GM18519 (cell line): Measurements from ENCODE around the gene STX2.

ENCODE experiments used
- ATAC-seq: cut with Tn5 transposase; IDR thresholded peaks from one replicate; pipeline ENCODE4 v1.9.1; 2021; ENCODE audit warnings: mild to moderate bottlenecking, moderate library complexity; ENCODE audit not compliant: unreplicated experiment, low FRiP score

Gene STX2

DNA sequence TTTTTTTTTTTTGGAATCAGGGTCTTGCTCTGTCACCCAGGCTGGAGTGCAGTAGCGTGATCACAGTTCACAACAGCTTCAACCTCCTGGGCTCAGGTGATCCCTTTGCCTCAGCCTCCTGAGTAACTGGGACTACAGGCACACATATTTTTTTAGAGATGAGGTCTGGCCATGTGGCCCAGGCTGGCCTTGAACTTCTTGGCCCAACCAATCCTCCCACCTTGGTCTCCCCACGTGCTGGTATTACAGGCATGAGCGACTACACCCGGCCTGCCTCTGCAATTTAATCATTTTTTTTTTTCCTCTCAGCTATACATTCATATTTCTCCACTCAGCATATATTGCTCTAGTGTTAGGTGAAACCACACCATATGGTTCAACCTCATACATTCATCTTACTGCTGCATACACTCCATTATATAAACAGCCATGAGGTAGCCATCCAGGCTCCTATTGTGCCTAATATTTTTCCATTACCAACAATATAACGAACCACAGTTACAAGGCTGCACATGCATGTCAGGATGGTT is 7.1 kb downstream of the STX2 start:
- ATAC-seq, result no peak

- no peak for ATAC-seq
Measured at GRCh38 chr12:130831246-130831645, 7.8 kb downstream of the STX2 start.

GRCh38 chr12:130830246-130830551 is 8.9 kb downstream of the STX2 start:
- no peak for ATAC-seq

- no peak for ATAC-seq
Measured at GRCh38 chr12:130829391-130830245, 9.4 kb downstream of the STX2 start.

DNA sequence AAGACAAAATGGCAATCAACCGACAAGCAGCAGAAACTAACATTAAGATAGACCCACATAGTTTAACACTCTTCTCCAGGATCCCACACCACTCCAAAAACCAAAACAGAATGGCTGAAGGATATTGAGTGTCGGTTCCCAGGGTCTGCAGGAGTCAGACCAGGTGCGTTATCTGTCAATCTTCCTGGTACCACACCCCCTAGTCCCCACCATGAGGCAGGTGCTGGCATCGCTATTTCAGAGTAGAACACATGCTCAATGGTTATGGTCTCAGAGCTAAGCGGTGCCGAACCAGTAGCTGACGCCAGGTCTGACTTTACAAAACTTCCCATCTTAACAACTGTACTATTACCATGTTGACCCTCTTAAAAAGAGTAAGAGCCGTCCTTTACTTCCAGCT is 10.2 kb downstream of the STX2 start:
- no peak for ATAC-seq

- no peak for ATAC-seq
Measured at GRCh38 chr12:130827432-130827831, 11.6 kb downstream of the STX2 start.

DNA sequence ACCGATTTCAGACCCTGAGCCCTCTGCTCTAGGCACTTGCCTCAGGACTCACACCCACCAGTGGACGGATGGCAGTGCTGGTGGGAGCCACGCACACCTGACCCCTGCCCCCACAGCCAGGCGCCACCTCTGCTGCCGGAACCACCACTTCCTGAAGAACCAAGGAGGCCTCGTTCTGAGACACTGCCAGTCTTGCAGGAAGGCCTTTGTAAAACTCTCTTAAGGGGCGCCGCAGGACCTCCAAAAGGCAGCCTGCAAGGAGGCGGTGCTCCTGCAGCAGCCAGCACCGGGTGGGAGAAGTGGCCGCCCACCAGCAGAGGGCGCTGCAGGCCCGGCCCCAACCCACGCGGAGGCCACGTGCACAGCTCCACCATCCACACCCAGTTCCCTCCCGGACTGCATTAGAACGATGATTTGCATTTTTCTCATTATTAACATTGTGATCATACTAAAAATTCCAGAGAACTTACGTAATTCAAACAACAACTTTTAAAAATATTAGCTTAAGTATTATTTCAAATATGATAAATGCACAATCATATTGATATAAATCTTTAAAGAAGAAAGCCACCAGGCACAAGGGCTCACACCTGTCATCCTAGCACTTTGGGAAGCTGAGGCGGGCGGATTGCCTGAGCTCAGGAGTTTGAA is 12.8 kb downstream of the STX2 start:
- no peak for ATAC-seq

DNA sequence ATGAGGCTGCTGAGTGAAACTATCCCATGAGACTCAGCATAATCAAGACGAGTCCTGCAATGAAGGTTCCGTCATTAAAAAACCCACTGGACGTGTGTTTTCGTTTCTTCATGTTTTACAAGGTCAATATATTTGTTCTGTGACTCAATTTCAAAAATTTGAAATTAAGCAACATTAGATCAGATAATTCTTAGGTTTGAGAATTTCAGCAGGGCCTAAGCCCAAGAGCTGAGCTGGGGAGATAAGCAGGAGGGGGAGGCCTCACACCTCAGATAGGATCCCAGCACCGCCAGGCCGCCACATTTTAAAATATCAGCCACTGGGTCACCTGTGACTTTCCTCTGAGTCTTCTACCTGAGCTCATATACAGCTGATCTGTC is 13.3 kb downstream of the STX2 start:
- no peak for ATAC-seq

DNA sequence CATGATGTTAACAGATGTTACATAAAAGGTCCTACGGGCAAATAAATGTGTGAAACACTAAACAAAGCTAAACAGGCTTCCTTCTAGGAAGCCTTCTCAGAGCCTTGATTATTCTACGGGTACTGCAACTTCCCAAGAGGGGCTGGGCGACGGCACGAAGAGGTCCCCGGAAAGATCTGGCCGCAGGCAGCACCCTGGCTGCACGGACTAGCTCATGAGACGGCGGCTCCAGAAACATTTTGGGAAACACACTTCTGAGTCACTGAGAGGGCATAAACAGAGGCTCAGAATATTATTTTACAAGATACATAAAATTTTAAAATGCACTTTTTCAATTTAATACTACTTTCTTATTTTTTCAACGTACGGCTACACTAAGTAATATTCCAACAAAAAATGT is 19.4 kb downstream of the STX2 start:
- no peak for ATAC-seq

DNA sequence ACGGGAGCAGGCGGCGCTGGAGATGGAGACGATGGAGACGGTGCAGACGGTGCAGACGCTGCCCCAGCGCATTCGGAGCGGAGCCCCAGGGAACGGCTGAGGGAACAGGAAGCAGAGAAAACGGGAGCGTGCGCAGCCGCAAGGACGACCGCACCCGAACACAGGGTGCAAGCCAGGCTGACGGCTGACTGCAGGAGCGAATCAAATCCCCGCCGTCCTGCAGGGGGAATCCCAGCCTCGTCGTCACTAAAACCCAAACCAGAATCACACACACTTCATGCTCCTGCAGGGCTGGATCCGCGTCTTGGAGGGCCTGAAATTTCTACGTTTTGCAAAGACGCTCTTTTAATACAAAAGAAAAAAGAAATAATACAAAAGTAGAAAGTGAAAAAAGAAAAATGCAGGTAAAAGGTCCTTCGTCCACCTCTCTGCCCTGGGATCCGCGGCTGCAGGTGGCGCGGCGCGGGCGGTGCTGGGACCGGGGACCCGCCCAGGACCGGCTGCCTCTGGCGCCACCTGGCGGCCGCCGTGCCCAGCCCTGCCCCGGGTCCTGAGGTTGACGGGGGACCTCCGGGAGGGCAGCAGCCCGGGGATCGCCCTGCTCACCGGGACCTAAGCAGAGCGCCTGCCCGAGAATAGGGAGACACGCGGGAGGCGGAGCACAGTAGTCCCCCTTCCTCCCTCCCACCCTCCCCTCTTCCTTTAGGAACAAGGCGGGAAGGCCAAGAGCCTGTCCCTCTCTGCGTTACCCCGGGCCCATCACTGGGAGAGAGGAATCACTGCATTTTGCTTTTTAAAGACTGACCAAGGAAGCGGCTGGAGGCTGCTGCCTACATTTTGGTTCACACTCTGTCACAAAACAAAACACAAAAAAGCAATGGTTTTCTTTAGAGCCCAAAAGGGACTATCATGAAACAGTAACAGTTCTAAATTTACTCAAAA is 20.1 kb downstream of the STX2 start:
- peak; percentile 61 for ATAC-seq

DNA sequence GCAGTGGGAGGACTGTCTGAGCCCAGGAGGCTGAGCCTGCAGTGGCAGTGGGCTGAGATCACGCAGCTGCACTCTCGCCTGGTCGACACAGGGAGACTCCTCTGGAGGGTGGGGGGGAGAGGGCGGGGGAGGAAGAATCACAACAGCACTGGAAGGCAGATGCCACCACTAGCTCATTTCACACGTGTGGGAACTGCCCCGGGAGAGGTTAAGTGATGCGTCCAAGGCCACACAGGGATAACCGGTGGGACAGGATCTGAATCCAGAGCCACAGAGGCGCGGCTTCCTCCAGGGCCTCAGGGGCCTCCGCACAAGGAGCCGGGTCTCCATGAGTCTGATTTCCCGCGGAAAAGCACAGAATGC is 20.8 kb downstream of the STX2 start:
- ATAC-seq, result no peak

DNA sequence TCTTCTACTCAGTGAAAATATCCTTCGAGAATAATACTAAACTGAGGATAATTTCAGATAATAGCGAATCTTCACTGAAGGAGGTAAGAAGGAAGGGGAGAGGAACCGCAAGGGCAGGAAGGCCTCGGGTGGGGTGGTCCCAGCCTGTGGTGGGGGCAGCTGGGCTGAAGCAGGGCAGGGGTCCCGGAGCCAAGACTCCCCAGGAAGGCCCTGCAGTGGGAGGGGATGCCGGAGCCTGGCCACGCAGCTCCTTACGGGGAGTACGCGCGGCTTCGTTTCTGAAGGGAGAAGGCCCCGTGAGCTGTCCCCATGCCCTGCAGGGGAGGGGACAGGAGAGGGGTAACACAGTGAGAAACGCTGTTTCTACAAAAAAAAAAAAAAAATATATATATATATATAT is 21.2 kb downstream of the STX2 start:
- ATAC-seq, result no peak

DNA sequence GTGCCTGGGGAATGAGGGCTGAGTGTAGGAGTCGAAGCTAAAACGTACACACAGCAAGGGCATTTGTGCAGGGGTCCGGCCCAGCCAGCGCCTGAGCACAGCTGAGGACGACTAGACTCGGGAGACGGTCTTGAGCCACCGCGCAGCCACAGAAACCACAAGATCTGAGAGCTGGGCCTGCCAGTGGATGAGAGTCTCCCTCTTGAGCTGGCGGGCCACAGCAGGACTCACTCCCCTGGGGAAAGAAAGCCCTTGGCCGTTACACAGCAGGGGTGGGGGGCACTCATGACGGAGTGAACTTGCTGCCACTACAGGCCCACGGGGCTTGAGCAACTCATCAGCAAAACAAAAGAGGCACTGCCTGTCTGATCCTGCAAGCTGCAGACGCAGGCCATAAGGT is 23.0 kb downstream of the STX2 start:
- ATAC-seq, result no peak

DNA sequence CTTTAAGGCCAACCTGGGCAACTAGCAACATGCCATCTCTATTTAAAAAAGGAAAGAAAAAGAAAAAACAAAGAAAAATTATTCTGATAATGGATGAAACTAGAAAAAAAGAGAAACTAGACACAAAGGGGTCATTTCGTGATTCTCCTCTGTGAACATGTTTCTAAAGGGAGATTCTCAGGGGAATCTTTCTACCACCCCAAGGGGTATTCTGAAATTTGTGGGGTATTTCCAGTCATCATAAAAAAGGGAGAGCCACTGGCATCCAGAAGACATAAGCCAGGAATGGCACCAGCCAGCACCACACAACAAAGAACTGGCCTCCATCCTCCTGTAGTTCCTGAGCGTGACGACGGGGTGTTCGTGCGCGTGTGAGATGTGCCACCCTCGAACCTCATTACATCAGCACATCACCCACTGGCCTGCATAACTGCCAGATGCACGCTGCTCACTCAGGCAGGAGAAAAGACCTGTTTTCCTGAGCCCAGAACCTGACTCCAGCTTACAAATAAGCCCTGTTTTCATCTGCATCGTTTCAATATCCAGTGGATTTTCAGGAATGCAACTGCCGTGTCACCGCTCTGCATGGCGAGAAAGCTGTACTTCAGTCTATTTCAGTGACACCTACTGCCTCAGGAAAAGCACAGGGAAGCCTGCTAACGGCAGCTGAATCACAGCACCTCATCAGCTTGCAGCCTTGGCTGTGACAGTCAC is 23.9 kb downstream of the STX2 start:
- no peak for ATAC-seq

DNA sequence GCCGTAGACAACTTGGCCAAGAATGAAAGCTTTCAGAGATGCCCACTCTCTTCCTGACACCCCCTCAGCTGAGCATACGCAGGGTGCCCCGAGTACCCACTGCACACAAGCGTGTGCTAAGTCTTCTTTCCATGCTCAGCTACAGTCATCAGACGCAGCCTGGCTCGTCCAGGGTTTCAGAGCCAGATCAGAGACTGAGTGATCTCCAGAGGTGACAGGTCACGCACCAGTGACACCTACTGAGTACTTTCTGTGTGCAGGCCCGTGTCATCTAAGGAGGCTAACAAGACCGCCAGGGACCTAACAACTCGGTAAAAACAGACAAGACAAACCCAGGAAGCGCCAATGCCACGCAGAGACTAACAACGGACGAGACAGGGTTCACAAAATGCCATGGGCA is 25.1 kb downstream of the STX2 start:
- peak; percentile 44 for ATAC-seq

- ATAC-seq, result no peak
Measured at GRCh38 chr12:130813436-130813835, 25.6 kb downstream of the STX2 start.

DNA sequence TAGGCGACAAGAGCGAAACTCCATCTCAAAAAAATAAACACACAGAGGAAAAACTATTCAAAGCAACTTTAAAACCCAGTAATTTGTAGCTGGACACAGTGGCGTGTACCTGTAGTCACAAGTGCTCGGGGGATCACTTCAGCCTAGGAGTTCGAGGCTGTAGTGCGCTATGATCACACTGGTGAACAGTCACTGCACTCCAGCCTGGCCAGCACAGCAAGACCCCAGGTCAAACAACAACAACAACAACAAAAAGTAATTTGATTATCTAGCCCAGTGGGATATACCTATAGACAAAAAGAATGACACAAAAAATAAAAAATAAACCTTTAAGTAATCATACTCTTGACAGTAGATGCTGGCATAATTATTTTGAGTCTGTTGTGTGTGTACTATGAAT is 29.3 kb downstream of the STX2 start:
- no peak for ATAC-seq

DNA sequence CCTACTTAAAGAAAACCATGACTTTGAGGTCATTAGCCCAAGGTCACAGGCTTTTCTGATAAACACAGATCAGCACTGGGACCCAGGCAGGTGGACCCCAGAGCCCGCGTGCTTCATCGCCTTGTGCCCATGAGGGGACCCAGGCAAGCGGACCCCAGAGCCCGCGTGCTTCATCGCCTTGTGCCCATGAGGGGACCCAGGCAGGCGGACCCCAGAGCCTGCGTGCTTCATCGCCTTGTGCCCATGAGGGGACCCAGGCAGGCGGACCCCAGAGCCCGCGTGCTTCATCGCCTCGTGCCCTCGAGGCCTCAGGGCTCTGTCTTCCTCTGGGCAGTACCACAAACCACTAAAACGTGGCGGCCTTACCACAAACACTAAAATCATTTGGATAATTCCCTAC is 31.7 kb downstream of the STX2 start:
- ATAC-seq, result no peak

DNA sequence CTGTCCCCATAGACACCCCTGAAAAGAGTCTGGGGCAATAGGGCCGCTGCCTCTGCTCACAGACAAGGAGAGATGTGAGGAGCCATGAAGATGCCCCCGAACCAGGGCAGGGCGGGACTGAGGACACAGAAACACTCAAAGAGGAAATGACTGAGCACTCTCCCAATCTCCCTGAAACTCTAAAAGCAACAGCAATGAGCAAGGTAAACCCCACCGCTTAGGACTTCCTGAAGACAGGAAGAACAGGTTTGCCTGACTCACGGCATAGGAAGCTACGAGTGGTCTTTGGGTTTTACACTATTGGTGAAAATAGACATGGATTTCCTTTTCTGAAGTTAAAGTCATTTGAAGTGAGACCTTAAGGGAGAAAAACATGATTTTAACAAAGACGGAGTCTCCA is 32.5 kb downstream of the STX2 start:
- ATAC-seq, result no peak

GRCh38 chr12:130805635-130806034 is 33.4 kb downstream of the STX2 start:
- no peak for ATAC-seq

- ATAC-seq, result no peak
Measured at GRCh38 chr12:130804216-130804615, 34.8 kb downstream of the STX2 start.
